Stimulated activated naive CD8-positive, alpha-beta T cell treated with anti-CD3 and anti-CD28 coated beads, Interleukin-15, amount 100 ng/mL, for 72 hours (primary cell): Measurements from ENCODE around the gene SIRT7.

Experiments used
- ATAC-seq: fragments of 150-1000 bp; cut with Tn5 transposase; 2 replicates; pipeline ENCODE4 v1.10.0; 2021; ENCODE audit warnings: mild to moderate bottlenecking, moderate library complexity
- DNase-seq, 2 donors: peaks; one replicate each; pipeline ENCODE4 v3.0.0; 2021 to 2022
- H3K27ac Mint-ChIP-seq, 2 donors: one replicate each; pipeline ENCODE4 v1.8.0; 2022; ENCODE audit warnings: mild to moderate bottlenecking in 2 of 2, mixed read lengths in 2 of 2, moderate library complexity in 2 of 2
- H3K27me3 Mint-ChIP-seq: one replicate; pipeline ENCODE4 v1.8.0; 2022; ENCODE audit warnings: mixed read lengths
- H3K4me1 Mint-ChIP-seq: one replicate; pipeline ENCODE4 v1.8.0; 2022; ENCODE audit warnings: mild to moderate bottlenecking, mixed read lengths
- H3K4me3 Mint-ChIP-seq, 2 donors: one replicate each; pipeline ENCODE4 v1.8.0; 2022; ENCODE audit warnings: mild to moderate bottlenecking in 2 of 2, mixed read lengths in 2 of 2, moderate library complexity in 1 of 2
- H3K9me3 Mint-ChIP-seq, 2 donors: one replicate each; pipeline ENCODE4 v1.8.0; 2022; ENCODE audit warnings: mixed read lengths in 2 of 2

Gene SIRT7

DNA sequence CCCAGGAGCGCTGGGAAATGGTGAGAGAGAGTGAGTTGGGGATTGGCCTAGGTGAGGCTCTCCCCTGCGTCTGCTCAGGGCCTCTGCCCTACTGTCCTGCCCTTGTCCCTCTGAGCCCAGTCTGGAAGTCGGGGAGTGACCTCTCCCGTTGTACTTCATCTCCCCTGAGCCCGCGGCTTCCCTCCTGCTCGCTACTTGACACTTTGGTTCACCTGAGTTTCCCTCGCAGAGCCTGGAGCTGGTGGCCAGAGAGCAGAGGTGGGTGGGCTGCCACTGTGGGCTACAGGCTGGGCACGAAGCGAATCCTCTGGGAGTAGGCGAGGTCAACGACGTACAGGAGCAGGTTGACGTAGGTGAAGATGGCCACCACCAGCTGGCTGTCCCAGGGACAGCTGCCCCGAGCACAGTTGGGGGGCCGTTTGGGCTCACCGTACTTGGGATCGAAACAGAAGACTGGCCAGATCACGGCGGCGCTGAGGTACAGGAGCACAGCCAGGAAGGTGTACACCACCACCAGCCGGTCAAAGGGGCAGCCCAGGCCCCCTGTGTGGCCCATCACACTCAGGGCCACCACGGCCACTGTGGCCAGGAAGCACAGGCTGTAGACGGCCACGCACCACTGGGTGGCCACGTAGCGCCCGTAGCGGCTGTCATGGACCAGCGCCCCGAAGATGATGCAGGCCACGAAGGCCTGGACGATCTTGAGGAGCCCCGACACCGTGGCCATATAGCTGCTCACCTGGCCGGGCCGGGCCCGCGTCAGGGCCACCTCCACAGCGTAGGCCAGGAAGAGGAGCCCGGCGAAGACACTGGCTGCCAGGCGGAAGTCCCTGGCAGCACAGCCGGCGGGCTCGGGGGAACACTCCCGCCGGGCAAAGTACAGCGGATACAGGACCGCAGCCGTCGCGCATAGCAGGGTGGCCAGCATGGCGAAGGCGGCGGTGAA is 22.8 kb upstream of the SIRT7 start:
- H3K9me3 Mint-ChIP-seq = no peaks in the 10 kb centered on the region
- no peak for DNase-seq
- H3K27me3 Mint-ChIP-seq = peaks cover 18% of the 10 kb centered on the region
- H3K27ac Mint-ChIP-seq = no peak overlapping the region
- no peak for ATAC-seq
- H3K4me1 Mint-ChIP-seq = peaks cover 22% of the 10 kb centered on the region
- no peak overlapping the region for H3K4me3 Mint-ChIP-seq

- Mint-ChIP-seq H3K27ac (no peak overlapping the region), H3K4me3 (no peak overlapping the region), H3K4me1 (peaks cover 30% of the 10 kb centered on the region), H3K9me3 (no peaks in the 10 kb centered on the region), H3K27me3 (peaks cover 18% of the 10 kb centered on the region)
- no peak for ATAC-seq
- DNase-seq = no peak
Observed at GRCh38 chr17:81939881-81940385, 22.0 kb upstream of the SIRT7 start.

DNA sequence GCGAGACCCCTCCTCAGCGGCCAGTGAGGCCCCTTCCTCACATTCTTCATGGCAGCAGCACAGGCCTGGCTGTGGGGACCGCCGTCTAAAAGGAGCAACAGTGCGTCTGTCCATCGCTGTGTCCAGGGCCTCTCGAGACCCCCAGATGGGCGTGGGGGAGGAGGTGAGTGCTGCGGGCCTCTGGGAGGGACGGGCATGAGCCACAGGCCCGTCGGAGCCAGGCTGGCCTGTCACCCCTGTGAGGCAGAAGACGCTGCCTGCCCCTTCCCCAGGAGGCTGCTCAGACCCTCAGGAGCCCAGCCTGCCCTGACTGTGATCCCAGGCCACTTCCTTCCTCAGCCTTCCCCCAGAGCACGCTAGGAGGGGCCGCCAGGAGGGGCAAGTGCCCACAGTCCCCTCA is 21.2 kb upstream of the SIRT7 start:
- H3K4me1 Mint-ChIP-seq = peaks cover 38% of the 10 kb centered on the region
- H3K9me3 Mint-ChIP-seq = no peaks in the 10 kb centered on the region
- ATAC-seq (no peak), DNase-seq (no peak)
- peaks cover 13% of the 10 kb centered on the region for H3K27me3 Mint-ChIP-seq
- no peak overlapping the region for H3K4me3 Mint-ChIP-seq
- peak overlapping the region in 1 of 2 donors; percentile 34 for H3K27ac Mint-ChIP-seq

- peak overlapping the region; percentile 90 to 94 for H3K4me3 Mint-ChIP-seq
- no peaks in the 10 kb centered on the region for H3K9me3 Mint-ChIP-seq
- H3K4me1 Mint-ChIP-seq = peaks cover 73% of the 10 kb centered on the region
- DNase-seq = no peak
- no peak for ATAC-seq
- H3K27ac Mint-ChIP-seq = peak overlapping the region; percentile 97 to 98
- peaks cover 5% of the 10 kb centered on the region for H3K27me3 Mint-ChIP-seq
Observed at GRCh38 chr17:81935709-81936084, 17.7 kb upstream of the SIRT7 start.

DNA sequence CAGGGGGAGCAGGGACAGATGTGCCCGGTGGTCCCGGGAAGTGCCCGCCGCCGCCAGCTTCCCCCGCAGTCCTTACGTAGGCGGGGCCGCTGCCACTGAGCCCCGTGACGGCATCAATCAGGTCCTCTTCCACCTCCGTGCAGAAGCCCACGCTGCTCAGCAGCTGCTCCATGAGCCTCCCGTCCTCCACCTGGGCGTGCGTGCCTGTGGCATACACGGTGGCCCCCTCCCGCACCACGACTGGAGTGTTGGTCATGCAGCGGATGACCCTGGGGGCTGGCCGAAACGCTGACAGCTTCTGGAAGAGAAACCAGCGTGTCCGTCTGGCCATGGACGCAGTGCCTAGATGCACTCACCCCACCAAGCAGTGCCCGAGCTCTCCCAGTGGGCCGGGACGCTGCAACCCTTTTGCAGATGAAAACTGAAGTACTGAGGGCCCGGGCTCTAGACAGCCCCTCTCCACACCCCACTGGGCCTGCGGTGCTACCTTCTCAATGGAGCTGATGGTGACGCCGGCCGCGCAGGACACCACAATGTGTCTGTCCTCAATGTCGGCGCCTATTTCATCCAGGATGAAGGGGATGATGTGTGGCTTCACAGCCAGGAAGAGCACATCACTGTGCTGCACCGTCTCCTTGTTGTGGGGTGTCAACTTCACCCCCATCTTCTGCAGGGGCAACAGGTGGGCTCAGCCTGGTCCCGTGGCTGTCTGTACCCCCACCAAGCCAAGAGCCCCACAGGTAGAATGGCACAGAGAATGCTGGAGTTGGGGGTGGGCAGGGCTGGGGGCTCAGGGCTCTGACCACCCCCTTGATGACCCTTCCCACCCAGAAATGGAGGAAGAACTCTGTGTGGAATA is 17.1 kb upstream of the SIRT7 start:
- peak overlapping the region; percentile 97 to 98 for H3K27ac Mint-ChIP-seq

GRCh38 chr17:81934098-81934757 is 16.3 kb upstream of the SIRT7 start:
- no peak overlapping the region for H3K27ac Mint-ChIP-seq
- peak overlapping the region in 1 of 2 donors; percentile 45 for H3K4me3 Mint-ChIP-seq
- peaks cover 10% of the 10 kb centered on the region for H3K27me3 Mint-ChIP-seq
- ATAC-seq = no peak
- no peak for DNase-seq
- H3K4me1 Mint-ChIP-seq = peaks cover 85% of the 10 kb centered on the region
- no peaks in the 10 kb centered on the region for H3K9me3 Mint-ChIP-seq

More for the DNA sequence above, 17.1 kb upstream of the SIRT7 start:
- Mint-ChIP-seq H3K4me1 (peaks cover 79% of the 10 kb centered on the region), H3K27me3 (peaks cover 1% of the 10 kb centered on the region), H3K9me3 (no peaks in the 10 kb centered on the region), H3K4me3 (peak overlapping the region; percentile 90 to 94)
- ATAC-seq (no peak), DNase-seq (no peak)

DNA sequence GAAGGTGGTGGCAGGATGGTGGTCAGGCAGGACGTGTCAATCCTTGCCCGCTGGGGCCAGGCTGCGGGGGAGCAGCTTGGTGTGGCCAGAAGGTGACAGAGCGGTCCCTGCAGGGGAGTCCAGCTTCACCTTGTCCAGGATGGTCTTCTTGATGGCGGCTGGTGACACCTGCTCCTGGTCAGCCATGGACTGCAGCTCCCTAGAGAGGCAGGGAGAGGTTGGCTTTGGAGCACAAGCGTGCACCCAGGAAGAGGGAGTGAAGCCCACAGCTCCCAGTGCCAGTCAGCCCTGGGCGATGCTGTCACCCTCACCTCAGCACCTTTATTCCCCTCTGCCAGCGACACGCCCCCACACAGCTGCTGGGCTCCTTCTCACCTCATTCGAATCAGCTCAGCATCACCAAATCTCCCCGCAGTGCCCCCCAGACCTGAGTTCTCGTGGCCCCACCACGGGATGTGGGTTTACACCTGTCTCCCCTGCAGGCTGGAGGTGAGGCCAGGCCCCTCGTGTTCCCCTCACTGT is 15.3 kb upstream of the SIRT7 start:
- DNase-seq = no peak
- no peak for ATAC-seq
- Mint-ChIP-seq H3K4me3 (no peak overlapping the region), H3K9me3 (no peaks in the 10 kb centered on the region), H3K4me1 (peaks cover 91% of the 10 kb centered on the region), H3K27me3 (peaks cover 16% of the 10 kb centered on the region), H3K27ac (no peak overlapping the region)

DNA sequence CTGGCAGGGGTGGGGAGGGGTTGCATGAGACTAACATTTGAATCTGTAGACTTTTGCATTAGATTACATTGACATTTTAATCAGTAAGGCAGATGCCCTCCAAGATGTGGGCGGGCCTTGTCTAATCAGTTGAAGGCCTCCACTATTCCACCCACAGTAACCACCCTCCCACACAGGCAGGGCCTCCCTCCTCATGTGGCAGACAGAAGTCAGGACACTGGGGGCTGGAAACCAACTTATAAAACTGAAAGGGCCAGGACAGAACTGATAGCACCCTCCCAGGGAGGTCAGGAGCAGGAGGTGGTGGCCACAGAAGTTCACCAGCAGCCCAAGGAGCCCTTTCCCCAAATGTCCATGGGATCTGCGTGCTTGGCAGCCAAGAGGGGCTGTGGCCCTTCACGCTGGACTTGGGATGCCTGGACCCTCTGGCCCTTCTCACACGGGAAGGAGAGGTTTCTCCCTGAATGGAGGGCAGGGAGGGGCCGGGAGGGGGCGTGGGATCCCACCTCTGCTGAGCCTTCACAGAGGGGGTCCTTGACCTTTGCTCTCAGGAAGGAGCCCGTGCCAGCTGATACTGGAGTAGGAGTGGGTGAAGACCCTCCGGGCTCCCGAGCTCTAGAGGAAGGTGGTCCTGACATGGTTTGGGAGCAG is 14.5 kb upstream of the SIRT7 start:
- ATAC-seq (no peak), DNase-seq (no peak)
- no peak overlapping the region for H3K27ac Mint-ChIP-seq
- no peaks in the 10 kb centered on the region for H3K9me3 Mint-ChIP-seq
- H3K4me3 Mint-ChIP-seq = no peak overlapping the region
- peaks cover 83% of the 10 kb centered on the region for H3K4me1 Mint-ChIP-seq
- H3K27me3 Mint-ChIP-seq = peaks cover 16% of the 10 kb centered on the region

DNA sequence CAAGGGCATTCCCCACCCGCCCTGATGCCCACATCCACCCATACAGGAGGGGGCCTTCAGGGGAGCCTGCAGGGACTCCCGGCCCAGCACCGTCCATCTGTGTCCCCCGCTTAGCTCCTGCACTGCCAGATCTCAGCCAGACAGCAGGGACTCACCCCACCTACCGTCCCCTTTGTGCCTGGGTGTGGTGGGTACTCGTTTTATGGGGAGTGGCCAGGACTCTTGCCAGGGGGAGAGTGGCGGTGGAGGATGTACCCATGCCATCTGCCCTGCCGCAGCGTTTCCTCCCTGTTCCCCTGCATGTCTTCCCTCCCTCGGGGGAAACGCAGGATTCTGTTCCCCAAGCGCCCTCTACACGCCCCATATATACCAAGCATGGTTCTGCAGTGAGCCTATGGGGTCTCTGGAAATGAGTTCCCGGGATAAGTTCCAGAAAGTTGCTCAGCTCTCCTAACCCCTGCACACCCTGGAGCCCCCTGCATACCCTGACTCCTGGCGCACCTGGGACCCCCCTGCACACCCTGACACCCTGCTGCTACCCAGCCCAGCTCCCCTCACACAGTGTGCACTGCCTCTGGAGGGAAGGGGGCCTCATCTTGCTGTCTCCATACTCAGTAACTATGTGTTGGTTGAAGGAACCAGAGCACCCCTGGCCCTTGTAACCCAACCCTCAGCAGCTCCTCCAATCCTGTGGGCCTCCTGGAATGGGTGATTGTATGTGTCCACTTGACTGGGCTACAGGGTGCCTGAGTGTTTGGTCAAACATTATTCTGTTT is 13.8 kb upstream of the SIRT7 start:
- DNase-seq (no peak), ATAC-seq (no peak)
- Mint-ChIP-seq H3K4me1 (peaks cover 81% of the 10 kb centered on the region), H3K27me3 (peaks cover 16% of the 10 kb centered on the region), H3K9me3 (no peaks in the 10 kb centered on the region), H3K4me3 (no peak overlapping the region), H3K27ac (peak overlapping the region in 1 of 2 donors; percentile 59)

GRCh38 chr17:81931189-81931556 is 13.2 kb upstream of the SIRT7 start:
- no peaks in the 10 kb centered on the region for H3K9me3 Mint-ChIP-seq
- DNase-seq = no peak
- peaks cover 81% of the 10 kb centered on the region for H3K4me1 Mint-ChIP-seq
- ATAC-seq = no peak
- H3K27ac Mint-ChIP-seq = peak overlapping the region in 1 of 2 donors; percentile 15
- peaks cover 16% of the 10 kb centered on the region for H3K27me3 Mint-ChIP-seq
- peak overlapping the region; percentile 1 to 22 for H3K4me3 Mint-ChIP-seq

GRCh38 chr17:81930142-81931125 is 12.5 kb upstream of the SIRT7 start:
- Mint-ChIP-seq H3K4me1 (peaks cover 81% of the 10 kb centered on the region), H3K27me3 (peaks cover 16% of the 10 kb centered on the region), H3K27ac (no peak overlapping the region), H3K4me3 (peak overlapping the region; percentile 1 to 31), H3K9me3 (no peaks in the 10 kb centered on the region)
- ATAC-seq (no peak), DNase-seq (no peak)

- Mint-ChIP-seq H3K9me3 (no peaks in the 10 kb centered on the region), H3K4me1 (peaks cover 79% of the 10 kb centered on the region), H3K4me3 (peak overlapping the region; percentile 67 to 76), H3K27me3 (peaks cover 16% of the 10 kb centered on the region), H3K27ac (no peak overlapping the region)
- DNase-seq (no peak), ATAC-seq (no peak)
Observed at GRCh38 chr17:81929253-81930141, 11.5 kb upstream of the SIRT7 start.
